B cell (primary cell): Measurements from ENCODE around the gene ERICH6B.

Experiments
- EZH2 ChIP-seq: IDR thresholded peaks from 2 replicates; pipeline ENCODE4 v1.6.1; 2012; ENCODE audit warnings: borderline replicate concordance, low read depth, mild to moderate bottlenecking, moderate library complexity, low read length; ENCODE audit not compliant: insufficient read depth, poor library complexity, severe bottlenecking
- TF ChIP-seq, protein P1 (sequence below): fragments of 200-600 bp; IDR thresholded peaks from one replicate; pipeline ENCODE4 v1.8.0; 2022; ENCODE audit warnings: antibody characterized with exemption, mild to moderate bottlenecking

DNA sequence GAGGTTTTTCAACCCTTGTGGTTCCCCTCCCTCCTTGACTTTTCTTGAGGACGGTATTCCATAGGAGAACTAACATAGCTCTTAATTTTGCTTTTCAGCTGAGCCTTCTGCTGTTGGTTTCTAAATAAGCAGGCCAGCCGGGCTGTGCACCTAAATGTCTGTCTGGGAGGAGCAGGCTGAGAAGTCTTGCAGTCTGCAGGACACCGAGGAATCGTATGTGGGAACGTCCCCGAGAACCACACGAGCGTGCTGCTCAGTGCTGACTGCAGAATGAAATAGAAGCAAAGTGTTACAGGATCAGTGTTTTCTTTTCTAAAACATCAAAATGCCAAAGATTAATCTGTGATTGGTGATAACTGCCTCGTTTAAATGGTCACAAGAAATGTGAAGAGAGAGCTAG is 80.9 kb downstream of the ERICH6B start:
- TF ChIP-seq, protein P1, sequence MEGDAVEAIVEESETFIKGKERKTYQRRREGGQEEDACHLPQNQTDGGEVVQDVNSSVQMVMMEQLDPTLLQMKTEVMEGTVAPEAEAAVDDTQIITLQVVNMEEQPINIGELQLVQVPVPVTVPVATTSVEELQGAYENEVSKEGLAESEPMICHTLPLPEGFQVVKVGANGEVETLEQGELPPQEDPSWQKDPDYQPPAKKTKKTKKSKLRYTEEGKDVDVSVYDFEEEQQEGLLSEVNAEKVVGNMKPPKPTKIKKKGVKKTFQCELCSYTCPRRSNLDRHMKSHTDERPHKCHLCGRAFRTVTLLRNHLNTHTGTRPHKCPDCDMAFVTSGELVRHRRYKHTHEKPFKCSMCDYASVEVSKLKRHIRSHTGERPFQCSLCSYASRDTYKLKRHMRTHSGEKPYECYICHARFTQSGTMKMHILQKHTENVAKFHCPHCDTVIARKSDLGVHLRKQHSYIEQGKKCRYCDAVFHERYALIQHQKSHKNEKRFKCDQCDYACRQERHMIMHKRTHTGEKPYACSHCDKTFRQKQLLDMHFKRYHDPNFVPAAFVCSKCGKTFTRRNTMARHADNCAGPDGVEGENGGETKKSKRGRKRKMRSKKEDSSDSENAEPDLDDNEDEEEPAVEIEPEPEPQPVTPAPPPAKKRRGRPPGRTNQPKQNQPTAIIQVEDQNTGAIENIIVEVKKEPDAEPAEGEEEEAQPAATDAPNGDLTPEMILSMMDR = no peak
- TF ChIP-seq EZH2 = no peak
